ENCODE data around the gene TMEM101.

The TMEM101 gene

DNA sequence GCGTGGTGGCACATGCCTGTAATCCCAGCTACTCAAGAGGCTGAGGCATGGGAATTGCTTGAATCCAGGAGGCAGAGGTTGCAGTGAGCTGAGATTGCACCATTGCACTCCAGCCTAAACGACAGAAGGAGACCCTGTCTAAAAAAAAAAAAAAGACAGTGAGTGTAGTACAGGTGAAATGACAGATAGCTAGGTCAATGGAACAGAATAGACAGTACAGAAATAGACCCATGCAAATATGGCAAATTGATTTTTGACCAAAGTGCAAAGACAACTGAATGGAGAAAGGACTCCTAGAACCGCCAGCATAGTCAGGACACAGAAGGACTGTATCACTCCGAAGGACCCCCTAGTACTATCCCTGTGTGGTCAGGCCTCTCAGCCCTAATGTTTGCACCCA lies 44.4 kb downstream of the TMEM101 start:
- H3K4me2 ChIP-seq: no peak overlapping the region
- no peak overlapping the region for H3K9ac ChIP-seq
- no peaks in the 10 kb centered on the region; the same call in 1 of the 2 replicates for H3K27me3 ChIP-seq (ENCODE audit: insufficient read depth, low read depth)
- no peaks in the 10 kb centered on the region for H3K4me1 ChIP-seq (ENCODE audit: low read depth, poor library complexity, severe bottlenecking)
- no peak overlapping the region for H2AFZ ChIP-seq (ENCODE audit: low read depth)
- H3K79me2 ChIP-seq (ENCODE audit: insufficient read depth, low read depth): no peaks in the 10 kb centered on the region
- no peak overlapping the region for H3K4me3 ChIP-seq (IDR thresholded peaks at IDR 0.05; ENCODE audit: insufficient read depth, low read depth, low read length)
- no peak overlapping the region for H3K27ac ChIP-seq
- no peaks in the 10 kb centered on the region for H4K20me1 ChIP-seq (ENCODE audit: insufficient read depth)
- no peaks in the 10 kb centered on the region for H3K36me3 ChIP-seq (ENCODE audit: insufficient read depth)
- TF ChIP-seq, protein P1, sequence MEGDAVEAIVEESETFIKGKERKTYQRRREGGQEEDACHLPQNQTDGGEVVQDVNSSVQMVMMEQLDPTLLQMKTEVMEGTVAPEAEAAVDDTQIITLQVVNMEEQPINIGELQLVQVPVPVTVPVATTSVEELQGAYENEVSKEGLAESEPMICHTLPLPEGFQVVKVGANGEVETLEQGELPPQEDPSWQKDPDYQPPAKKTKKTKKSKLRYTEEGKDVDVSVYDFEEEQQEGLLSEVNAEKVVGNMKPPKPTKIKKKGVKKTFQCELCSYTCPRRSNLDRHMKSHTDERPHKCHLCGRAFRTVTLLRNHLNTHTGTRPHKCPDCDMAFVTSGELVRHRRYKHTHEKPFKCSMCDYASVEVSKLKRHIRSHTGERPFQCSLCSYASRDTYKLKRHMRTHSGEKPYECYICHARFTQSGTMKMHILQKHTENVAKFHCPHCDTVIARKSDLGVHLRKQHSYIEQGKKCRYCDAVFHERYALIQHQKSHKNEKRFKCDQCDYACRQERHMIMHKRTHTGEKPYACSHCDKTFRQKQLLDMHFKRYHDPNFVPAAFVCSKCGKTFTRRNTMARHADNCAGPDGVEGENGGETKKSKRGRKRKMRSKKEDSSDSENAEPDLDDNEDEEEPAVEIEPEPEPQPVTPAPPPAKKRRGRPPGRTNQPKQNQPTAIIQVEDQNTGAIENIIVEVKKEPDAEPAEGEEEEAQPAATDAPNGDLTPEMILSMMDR (conservative IDR thresholded peaks at IDR 0.05; ENCODE audit: low read depth, low read length): no peak

DNA sequence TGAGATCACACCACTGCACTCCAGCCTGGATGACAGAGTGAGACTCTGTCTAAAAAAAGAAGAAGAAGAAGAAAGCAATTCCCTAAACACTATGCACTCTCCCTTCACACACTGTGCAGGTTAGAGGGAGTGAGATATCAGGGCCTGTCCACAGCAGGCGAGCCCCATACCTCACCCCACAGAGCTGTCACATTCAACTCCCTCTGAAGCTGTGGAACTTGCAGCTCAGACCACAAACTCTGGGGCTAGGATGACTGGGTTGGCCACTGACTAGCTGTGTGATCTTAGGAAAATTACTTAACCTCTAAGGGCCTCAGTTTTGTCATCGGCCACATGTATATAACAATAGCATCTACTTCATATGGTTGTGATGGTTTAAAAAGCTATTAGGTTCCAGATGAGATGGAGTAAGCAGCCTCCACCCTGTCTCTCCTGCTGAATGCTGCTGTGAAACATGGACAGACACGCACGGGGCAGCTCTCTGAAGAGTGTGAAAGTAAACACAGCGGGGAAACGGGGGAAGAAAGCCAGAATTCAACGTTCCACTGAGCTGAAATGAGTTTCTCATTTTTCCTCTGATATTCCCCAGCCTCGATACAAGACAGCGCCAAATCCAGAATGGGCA lies 47.4 kb downstream of the TMEM101 start:
- Histone ChIP-seq H3K36me3 (ENCODE audit: insufficient read depth) (no peaks in the 10 kb centered on the region), H3K4me3 (IDR thresholded peaks at IDR 0.05; ENCODE audit: insufficient read depth, low read depth, low read length) (no peak overlapping the region), H2AFZ (ENCODE audit: low read depth) (no peak overlapping the region), H3K27me3 (ENCODE audit: insufficient read depth, low read depth) (no peaks in the 10 kb centered on the region), H4K20me1 (ENCODE audit: insufficient read depth) (no peaks in the 10 kb centered on the region), H3K9ac (no peak overlapping the region), H3K4me2 (no peak overlapping the region), H3K27ac (no peak overlapping the region), H3K79me2 (ENCODE audit: insufficient read depth, low read depth) (no peaks in the 10 kb centered on the region), H3K4me1 (ENCODE audit: low read depth, poor library complexity, severe bottlenecking) (no peaks in the 10 kb centered on the region)
- TF ChIP-seq, protein P1 (conservative IDR thresholded peaks at IDR 0.05; ENCODE audit: low read depth, low read length): no peak

DNA sequence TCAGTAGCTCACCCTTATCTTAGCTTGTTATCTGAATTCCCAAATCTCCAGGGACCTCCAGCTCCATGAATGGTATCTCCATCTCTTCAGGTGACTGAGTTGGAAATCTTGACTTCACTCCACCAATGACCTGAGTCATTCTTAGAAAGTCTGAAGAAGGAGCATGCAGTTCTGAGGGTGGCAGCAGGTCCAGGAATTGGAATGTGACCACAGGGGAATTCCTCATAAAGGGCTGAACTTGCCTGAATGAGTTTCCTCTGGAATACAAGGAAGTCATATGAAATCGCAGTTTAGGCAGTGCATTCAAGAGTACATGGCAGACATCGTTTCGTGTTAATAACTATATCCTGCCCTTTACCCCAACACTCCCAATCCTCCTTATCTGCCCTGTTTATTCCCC lies 48.5 kb downstream of the TMEM101 start:
- Histone ChIP-seq H3K4me1 (ENCODE audit: low read depth, poor library complexity, severe bottlenecking) (no peaks in the 10 kb centered on the region), H3K4me3 (IDR thresholded peaks at IDR 0.05; ENCODE audit: insufficient read depth, low read depth, low read length) (no peak overlapping the region)

DNA sequence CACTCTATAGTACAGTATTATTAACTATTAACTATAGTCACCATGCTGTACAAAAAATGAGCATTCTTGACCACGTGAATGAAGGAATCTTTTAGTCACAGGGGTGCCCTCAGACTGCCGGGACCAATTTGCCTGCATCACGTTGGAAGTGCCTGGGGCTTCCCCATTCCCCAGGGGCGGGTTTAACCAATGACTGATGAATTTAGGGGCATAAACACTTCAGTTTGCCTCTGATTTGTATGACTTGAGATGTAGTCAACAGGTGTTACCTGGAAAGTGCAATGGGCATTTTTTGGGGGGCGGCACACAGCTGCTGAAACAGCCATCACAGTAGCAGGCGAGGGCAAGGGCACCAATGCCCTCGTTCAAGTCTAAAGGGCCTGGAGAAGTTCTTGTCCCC lies 52.3 kb downstream of the TMEM101 start:
- no peaks in the 10 kb centered on the region for H3K36me3 ChIP-seq (ENCODE audit: insufficient read depth)
- H4K20me1 ChIP-seq (ENCODE audit: insufficient read depth): no peaks in the 10 kb centered on the region
- no peak overlapping the region for H3K4me2 ChIP-seq
- no peak overlapping the region for H3K9ac ChIP-seq
- no peak overlapping the region for H3K27ac ChIP-seq
- H3K79me2 ChIP-seq (ENCODE audit: insufficient read depth, low read depth): no peaks in the 10 kb centered on the region
- no peaks in the 10 kb centered on the region; the same call in 1 of the 2 replicates for H3K27me3 ChIP-seq (ENCODE audit: insufficient read depth, low read depth)
- no peaks in the 10 kb centered on the region for H3K4me1 ChIP-seq (ENCODE audit: low read depth, poor library complexity, severe bottlenecking)
- TF ChIP-seq, protein P1 (conservative IDR thresholded peaks at IDR 0.05; ENCODE audit: low read depth, low read length): no peak
- no peak overlapping the region for H2AFZ ChIP-seq (ENCODE audit: low read depth)
- no peak overlapping the region for H3K4me3 ChIP-seq (IDR thresholded peaks at IDR 0.05; ENCODE audit: insufficient read depth, low read depth, low read length)

More for the DNA sequence above, 48.5 kb downstream of the TMEM101 start:
- Histone ChIP-seq H3K27ac (no peak overlapping the region), H3K36me3 (ENCODE audit: insufficient read depth) (no peaks in the 10 kb centered on the region), H3K27me3 (ENCODE audit: insufficient read depth, low read depth) (no peaks in the 10 kb centered on the region), H3K4me2 (no peak overlapping the region), H2AFZ (ENCODE audit: low read depth) (no peak overlapping the region), H3K9ac (no peak overlapping the region), H3K79me2 (ENCODE audit: insufficient read depth, low read depth) (no peaks in the 10 kb centered on the region), H4K20me1 (ENCODE audit: insufficient read depth) (no peaks in the 10 kb centered on the region)
- TF ChIP-seq, protein P1 (conservative IDR thresholded peaks at IDR 0.05; ENCODE audit: low read depth, low read length): no peak
